Testis (tissue), 3 donors: ENCODE results near the gene THSD4. TPM values are rescaled to one million over a fixed set of nuclear protein-coding genes. Genes with fewer than 3 reads are reported as not detected.

ENCODE experiments used
- DNase-seq: peaks from one replicate; pipeline ENCODE4 v3.0.0-alpha.2; 2019
- H3K27ac ChIP-seq, 2 donors: fragments of 200-600 bp; sonication (generic); one replicate each; pipeline ENCODE4 v1.5.1; 2019
- H3K27me3 ChIP-seq: fragments of 200-600 bp; sonication (generic); one replicate; pipeline ENCODE4 v1.5.1; 2019
- H3K36me3 ChIP-seq: fragments of 200-600 bp; sonication (generic); one replicate; pipeline ENCODE4 v1.5.1; 2017; ENCODE audit warnings: low read depth; ENCODE audit errors: missing control alignments
- H3K4me1 ChIP-seq: fragments of 200-600 bp; sonication (generic); one replicate; pipeline ENCODE4 v1.5.1; 2019
- H3K4me3 ChIP-seq, 2 donors: fragments of 200-600 bp; sonication (generic); one replicate each; pipeline ENCODE4 v1.5.1; 2017 to 2019
- H3K9me3 ChIP-seq: fragments of 200-600 bp; sonication (generic); one replicate; pipeline ENCODE4 v1.5.1; 2017
- POLR2A ChIP-seq: fragments of 450-650 bp; IDR thresholded peaks from one replicate; pipeline ENCODE4 v1.6.1; 2017; ENCODE audit warnings: antibody characterized with exemption, mild to moderate bottlenecking, moderate library complexity
- WGBS, 2 donors: methylation state at CpG; one replicate each; pipeline ENCODE4 v1.1.5; 2018; 5-methylcytosine and 5-hydroxymethylcytosine counted together
- intact Hi-C: fragments of 100-400 bp; cut with DNase I; formaldehyde crosslinking; loops from one replicate; pipeline ENCODE4 v1.15.1; 2023; ENCODE audit warnings: low total_unique reads
- polyA plus RNA-seq: library from polyadenylated mRNA; stranded (reverse); fragments of 350-450 nt; fragmentation: Illumina TruSeq; extraction: RNeasy Lipid Tissue Mini Kit (QIAGEN cat#74804); gene quantifications from one replicate; pipeline ENCODE4 v1.2.3, GENCODE V29; 2014; ENCODE audit warnings: low read depth, low replicate concordance; ENCODE audit not compliant: insufficient read depth
- total RNA-seq, 2 donors: library from RNA; depleted of rRNA; stranded (reverse); fragments of >200 nt; gene quantifications; one replicate each; pipeline ENCODE4 v1.2.3, GENCODE V29; 2016
- TF ChIP-seq, protein P1 (sequence below), 3 experiments: fragments of 450-650 bp in 2 of 3; fragments of 200-600 bp in 1 of 3; sonication (generic) in 1 of 3; IDR thresholded peaks; one replicate each; pipeline ENCODE4 v1.5.1; 2016 to 2019; ENCODE audit warnings: antibody characterized with exemption in 3 of 3, mild to moderate bottlenecking in 2 of 3, moderate library complexity in 1 of 3

The THSD4 gene
- total and polyA plus RNA-seq, 3 donors from 2014 or later = 14.3 to 21.5 (median 18.2) TPM

DNA sequence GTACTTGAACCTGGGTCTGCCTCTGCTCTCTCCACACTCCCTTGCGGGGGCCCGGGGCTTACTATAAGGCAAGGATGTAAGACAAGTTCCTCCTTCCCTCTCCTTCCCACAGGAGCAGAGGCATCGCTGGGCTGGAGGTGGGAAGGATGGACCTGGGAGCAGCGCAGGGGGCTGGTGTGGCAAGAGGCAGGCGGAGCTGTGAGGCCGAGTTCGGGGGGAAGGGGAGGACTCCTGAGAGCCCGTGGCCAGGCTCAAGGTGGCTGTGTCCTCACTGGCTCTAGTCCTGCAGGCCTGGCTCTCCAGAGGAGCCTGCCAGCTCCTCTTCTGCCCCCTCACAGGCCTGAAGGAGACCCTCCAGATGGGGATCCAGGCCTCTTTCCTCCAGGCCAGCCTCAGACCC is 694.1 kb downstream of the THSD4 start:
- no peak overlapping the region for H3K4me3 ChIP-seq
- H3K27ac ChIP-seq = no peak overlapping the region
- peaks cover 24% of the 10 kb centered on the region for H3K4me1 ChIP-seq
- no peaks in the 10 kb centered on the region for H3K9me3 ChIP-seq
- intact Hi-C loops = no loop called here
- no peaks in the 10 kb centered on the region for H3K36me3 ChIP-seq
- TF ChIP-seq POLR2A = no peak
- TF ChIP-seq, protein P1, sequence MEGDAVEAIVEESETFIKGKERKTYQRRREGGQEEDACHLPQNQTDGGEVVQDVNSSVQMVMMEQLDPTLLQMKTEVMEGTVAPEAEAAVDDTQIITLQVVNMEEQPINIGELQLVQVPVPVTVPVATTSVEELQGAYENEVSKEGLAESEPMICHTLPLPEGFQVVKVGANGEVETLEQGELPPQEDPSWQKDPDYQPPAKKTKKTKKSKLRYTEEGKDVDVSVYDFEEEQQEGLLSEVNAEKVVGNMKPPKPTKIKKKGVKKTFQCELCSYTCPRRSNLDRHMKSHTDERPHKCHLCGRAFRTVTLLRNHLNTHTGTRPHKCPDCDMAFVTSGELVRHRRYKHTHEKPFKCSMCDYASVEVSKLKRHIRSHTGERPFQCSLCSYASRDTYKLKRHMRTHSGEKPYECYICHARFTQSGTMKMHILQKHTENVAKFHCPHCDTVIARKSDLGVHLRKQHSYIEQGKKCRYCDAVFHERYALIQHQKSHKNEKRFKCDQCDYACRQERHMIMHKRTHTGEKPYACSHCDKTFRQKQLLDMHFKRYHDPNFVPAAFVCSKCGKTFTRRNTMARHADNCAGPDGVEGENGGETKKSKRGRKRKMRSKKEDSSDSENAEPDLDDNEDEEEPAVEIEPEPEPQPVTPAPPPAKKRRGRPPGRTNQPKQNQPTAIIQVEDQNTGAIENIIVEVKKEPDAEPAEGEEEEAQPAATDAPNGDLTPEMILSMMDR (IDR thresholded peaks at IDR 0.05) = no peak
- no peak for DNase-seq
- WGBS, 2 donors = 92 to 94% methylated on average over 8 of the region's 8 CpGs
- no peaks in the 10 kb centered on the region for H3K27me3 ChIP-seq

- Histone ChIP-seq H3K36me3 (no peaks in the 10 kb centered on the region), H3K4me1 (peaks cover 24% of the 10 kb centered on the region), H3K9me3 (no peaks in the 10 kb centered on the region), H3K27ac (no peak within 1 kb of the TSS), H3K27me3 (no peaks in the 10 kb centered on the region), H3K4me3 (no peak within 1 kb of the TSS)
- DNase-seq = no peak
- intact Hi-C loops = no loop called here
- WGBS, 2 donors = 83 to 87% methylated on average over 13 to 15 of the region's 16 CpGs
- TF ChIP-seq, protein P1 (IDR thresholded peaks at IDR 0.05) = no peak
- no peak for TF ChIP-seq POLR2A
Measured at GRCh38 chr15:71810256-71811035, 695.2 kb downstream of the THSD4 start, which contains the start of gene NR2E3. Gene NR2E3 (plus strand): TSS chr15:71810554. CDS start chr15:71810744, 190 bp downstream.

DNA sequence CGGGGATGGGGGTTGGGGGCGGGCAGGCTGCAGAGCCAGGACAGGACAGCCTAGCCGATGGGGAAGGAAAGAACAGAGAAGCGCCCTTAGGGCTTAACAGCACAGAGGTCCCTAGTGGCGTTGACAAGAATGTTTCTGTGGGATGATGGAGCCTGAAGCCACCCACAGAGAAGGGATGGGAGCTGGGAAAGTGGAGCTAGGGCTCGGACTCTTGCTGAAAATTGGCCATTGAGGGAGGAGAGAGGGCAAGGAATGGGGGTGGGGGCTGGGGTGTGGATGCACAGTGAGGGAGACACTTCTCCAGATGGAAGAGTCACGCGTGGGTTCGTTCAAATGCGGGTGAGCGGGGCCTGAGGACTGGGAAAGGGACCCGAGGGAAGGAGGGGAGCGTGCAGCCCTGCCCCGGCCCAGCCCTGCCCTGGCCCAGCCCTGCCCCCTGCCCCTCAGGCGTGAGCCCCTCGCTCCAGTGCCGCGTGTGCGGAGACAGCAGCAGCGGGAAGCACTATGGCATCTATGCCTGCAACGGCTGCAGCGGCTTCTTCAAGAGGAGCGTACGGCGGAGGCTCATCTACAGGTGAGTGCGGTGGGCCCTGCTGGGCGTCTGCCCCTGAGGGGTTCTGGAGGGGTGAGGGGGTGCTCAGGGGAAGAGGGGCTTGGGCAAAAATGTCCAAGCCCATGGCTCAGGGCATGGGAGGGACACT is 695.9 kb downstream of the THSD4 start:
- no peak for DNase-seq
- no peaks in the 10 kb centered on the region for H3K9me3 ChIP-seq
- no peaks in the 10 kb centered on the region for H3K36me3 ChIP-seq
- no peak overlapping the region for H3K27ac ChIP-seq
- intact Hi-C loops = no loop called here
- H3K4me1 ChIP-seq = peaks cover 23% of the 10 kb centered on the region
- WGBS, 2 donors = 91 to 92% methylated on average over 25 to 27 of the region's 27 CpGs
- H3K4me3 ChIP-seq = no peak overlapping the region
- H3K27me3 ChIP-seq = no peaks in the 10 kb centered on the region
- no peak for TF ChIP-seq POLR2A
- TF ChIP-seq, protein P1 (IDR thresholded peaks at IDR 0.05) = no peak

DNA sequence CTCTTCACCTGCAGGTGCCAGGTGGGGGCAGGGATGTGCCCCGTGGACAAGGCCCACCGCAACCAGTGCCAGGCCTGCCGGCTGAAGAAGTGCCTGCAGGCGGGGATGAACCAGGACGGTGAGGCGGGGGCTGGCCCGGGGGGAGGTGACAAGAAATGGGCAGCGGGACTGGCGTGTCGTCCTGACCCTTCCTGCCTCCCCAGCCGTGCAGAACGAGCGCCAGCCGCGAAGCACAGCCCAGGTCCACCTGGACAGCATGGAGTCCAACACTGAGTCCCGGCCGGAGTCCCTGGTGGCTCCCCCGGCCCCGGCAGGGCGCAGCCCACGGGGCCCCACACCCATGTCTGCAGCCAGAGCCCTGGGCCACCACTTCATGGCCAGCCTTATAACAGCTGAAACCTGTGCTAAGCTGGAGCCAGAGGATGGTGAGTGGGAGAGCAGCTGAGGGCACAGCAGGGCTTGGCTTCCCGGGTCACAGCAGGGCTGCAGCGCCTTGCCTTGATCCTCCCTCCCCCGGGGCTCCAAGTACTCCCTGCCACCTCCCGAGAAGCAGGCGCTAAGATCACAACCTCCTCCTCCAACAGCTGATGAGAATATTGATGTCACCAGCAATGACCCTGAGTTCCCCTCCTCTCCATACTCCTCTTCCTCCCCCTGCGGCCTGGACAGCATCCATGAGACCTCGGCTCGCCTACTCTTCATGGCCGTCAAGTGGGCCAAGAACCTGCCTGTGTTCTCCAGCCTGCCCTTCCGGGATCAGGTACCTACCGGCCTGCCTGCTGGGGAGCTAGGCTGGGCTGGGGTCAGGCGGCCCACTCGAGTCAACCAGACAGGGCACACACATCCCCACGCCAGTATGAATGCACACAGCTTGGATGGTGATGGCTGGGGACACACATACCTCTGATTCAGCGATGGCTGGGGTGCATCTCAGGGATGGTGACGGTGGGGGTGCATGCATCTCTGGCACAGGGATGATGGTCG is 696.8 kb downstream of the THSD4 start:
- intact Hi-C loops = no loop called here
- peaks cover 14% of the 10 kb centered on the region for H3K4me1 ChIP-seq
- no peak overlapping the region for H3K27ac ChIP-seq
- no peaks in the 10 kb centered on the region for H3K9me3 ChIP-seq
- no peak overlapping the region for H3K4me3 ChIP-seq
- TF ChIP-seq, protein P1 (IDR thresholded peaks at IDR 0.05) = no peak
- TF ChIP-seq POLR2A = no peak
- peak; percentile 51 for DNase-seq
- H3K36me3 ChIP-seq = no peaks in the 10 kb centered on the region
- H3K27me3 ChIP-seq = no peaks in the 10 kb centered on the region
- 81 to 93% methylated on average over 25 to 38 of the region's 38 CpGs for WGBS, 2 donors
